NCI-H510A (cell line): ENCODE data around the gene FRAT2.
"Not testable (repeated sequence)": the region's sequence is repeated elsewhere in the genome, so short reads cannot be mapped to it uniquely, and the experiment has no call there.

Experiments
- DNase-seq: peaks from one replicate; lab custom pipeline; 2025; lab: John Stamatoyannopoulos, UW

FRAT2 gene

DNA sequence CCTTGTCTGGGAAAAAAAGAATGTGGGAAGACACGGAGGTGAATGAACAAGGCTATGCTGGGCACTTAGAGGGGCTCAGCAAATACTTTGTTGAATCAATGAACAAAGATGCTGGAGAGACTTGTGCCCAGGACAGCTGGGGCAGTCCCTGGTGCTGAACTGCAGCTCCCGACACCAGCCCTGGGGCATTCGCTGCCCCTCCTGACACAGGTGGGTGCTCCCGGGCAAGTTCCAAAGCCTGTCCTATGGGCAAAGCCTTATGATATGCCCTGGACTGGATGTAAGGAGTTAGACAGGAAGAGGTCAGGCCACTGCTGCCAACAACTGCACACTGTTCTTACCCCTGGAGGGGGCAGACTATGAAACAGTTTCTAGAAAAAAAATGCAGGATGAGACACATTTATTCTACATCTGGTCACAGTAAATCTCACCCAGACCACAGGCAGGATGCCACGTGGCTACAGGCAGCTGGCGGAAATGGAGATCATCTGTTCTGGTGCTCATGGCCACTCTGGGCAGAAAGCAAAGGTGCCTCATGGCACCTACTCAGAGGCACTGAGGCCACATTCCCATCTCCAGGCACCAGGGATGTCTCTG, 21.9 kb upstream of the FRAT2 start:
- DNase-seq = no peak

DNA sequence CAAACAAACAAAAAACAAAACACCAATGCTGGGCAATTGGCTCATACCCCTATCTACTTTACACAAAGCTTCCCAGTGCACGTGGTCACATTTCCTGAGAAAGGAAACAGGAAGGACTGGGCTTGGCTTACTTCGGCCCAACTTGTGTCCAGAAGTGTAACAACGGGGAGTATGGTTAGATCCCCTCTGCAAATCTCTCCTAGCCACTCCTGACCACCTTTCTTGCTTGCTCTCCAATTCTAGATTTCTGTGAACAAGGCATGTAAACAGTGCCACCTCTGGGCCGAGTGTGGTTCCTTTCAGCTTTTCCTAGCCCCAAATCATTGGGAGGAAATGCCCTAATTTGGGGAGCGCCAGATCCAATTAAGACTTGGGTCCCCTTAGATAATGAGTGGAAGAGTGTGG, 21.0 kb upstream of the FRAT2 start:
- DNase-seq = no peak

DNA sequence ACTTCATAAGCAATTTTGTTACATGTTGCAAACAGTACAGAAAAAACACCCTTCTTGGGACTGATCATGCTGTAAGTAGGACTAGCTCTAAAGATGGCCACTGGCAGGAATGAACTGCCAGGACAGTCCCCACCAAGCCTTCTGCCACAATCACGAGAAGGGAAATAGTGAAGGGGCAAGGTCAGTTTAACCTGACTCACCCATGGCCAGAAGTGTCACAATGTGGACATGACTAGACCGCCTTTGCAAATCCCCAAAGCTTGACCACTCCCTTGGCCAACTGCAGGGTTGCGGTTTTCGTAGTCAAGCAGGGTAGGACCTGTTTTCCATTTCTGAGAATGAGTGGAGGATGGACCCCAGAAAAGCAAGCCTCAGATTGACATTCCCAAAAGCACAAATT, 19.4 kb upstream of the FRAT2 start:
- DNase-seq = no peak

DNA sequence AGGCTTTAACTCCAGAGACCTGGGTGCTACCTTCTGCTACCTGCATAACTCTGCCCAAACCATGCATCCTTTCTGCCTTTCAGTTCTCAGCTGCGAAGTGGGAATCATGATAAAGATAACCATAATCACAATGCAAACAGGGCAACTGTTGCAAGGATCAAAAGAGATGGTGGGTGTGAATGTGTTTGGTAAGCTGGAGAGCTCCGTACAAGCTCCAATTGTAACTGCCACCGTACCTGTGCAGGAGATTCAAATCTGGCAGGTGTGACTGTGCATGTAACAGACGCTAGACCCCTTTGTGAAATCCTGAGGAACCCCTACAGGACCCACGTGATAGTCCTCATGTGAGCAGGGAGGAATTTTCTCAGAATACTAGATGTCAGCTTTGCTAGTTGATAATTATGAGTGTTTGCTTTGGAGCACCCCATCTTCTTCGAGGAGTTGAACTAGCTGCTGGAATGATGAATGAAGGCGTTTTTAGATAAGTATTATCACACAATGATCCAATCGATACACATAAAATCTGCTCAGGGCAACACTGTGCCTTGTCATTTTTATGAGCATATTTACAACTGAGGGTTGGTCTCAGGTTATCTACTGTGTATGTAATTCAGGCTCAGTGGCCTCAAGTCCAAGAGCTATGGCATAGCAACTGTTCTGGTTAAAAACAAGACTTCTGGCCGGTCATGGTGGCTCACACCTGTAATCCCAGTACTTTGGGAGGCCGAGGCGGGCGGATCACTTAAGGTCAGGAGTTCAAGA, 15.4 kb upstream of the FRAT2 start:
- DNase-seq = no peak

DNA sequence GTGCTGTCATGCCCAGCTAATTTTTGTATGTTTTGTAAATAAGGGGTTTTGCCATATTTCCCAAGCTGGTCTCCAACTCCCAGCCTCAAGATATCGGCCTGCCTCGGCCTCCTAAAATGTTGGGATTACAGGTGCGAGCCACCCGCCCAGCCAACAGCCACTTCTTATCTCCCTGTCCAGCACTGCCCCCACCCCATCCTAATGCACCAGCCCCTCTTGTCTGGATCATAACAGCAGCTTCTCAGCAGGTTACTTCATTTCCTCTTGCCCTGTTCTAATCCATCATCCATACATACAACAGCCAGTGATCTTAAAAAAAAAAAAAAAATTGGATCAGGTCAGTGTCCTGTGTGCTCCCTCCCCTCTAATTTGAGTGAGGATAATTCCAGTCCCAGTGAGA, 12.8 kb upstream of the FRAT2 start:
- DNase-seq = no peak

DNA sequence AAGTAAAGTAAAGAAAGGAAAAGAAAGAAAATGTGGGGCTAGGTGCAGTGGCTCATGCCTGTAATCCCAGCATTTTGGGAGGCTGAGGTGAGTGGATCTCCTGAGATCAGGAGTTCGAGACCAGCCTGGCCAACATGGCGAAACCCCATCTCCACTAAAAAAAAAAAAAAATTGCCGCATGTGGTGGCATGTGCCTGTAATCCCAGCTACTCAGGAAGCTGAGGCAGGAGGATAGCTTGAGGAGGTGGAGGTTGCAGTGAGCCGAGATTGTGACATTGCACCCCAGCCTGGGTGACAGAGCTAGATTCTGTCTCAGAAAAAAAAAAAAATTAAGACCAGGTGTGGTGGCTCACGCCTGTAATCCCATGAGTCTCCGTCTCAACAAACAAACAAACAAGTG, 9.1 kb upstream of the FRAT2 start:
- not testable (repeated sequence) for DNase-seq

DNA sequence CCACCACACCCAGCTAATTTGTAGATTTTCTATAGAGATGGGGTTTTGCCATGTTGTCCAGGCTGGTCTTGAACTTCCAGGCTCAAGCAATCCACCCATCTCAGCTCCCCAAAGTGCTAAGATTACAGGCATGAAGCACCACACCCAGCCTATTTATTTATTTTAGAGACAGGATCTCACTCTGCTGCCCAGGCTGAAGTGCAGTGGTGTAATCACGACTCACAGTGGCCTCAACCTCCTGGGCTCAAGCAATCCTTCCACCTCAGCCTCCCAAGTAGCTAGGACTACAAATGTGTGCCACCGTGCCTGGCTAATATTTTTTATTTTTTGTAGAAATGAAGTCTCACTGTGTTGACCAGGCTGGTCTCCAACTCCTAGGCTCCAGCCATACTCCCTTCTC, 6.9 kb upstream of the FRAT2 start:
- no peak for DNase-seq

DNA sequence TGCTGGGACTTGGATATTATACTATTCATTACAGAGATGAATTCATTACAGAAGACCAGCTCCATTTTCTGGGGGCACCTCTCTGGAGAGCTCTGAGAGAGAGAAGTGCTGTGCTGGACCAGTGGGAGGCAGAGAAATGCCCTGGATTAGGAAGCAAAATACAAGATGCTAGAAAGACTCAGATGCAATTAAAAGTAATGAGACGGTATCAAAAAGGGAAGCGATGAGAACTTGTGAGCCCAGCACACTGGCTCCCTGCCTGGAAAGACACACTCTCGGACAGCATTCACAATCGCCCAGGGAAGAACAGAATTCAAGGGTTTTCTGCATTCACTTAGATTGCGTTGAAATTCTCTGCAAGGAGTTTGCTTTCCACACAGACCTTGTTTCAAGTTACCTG, 3.5 kb upstream of the FRAT2 start:
- DNase-seq = no peak

DNA sequence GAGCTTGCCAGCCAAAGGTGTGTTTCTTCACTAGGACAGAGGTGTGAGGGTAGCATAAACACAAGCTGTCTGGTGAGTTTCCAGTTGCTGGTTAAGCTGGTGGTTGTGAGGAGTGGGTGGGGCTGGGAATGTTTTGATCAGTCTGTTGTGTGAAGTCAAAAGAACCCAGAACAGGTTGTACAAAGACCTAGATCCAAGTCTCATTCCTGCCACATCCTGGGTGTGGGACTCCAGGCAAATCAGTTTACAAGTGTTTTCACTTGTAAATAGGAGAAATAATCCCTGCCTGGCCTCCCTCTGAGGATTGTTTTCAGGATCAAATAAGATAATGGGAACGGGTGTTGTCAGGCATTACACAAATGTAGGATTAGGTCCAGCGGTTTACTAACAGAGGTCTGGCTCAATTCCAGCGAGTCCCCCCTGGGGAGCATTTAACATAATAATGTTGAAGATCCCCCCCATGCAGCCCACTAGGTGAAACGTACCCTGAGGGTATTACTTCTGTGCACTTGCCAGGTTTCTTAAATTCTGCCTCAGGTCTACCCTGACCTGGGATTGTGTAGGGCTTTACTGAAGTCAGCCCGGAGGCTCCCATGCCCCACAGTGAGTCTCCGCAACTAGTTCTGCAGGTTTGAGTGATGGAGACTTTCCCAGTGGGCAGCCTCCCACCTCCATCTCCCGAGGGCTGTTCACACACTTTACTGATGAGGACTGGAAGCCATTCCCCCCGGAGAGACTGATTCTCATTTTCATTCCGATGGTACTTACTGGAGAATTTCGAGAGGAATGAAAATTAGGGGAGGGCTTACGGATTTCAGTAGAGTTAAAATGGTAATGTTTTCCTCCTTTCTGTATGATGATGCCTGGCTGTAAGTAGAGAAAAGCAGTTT, 2.7 kb upstream of the FRAT2 start:
- peak; percentile 37 for DNase-seq

DNA sequence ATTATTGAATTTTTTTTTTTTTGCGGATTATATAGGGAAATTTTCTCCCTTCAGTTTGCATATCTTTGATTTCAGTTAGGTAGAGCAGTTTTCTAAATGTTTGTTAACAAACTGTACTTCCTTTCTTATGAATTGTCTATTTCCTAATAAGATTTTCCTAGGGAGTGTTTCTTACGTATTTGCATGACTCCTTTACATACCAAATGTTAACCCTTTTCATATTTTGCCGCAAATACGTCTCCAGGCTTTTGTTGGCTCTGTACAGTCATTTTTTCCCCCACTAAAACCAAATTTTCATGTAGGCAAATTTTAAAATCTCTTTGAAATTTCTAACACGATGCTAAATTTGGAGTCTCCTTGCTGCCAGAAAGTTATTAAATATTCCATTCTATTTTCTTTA, 1.9 kb upstream of the FRAT2 start:
- DNase-seq = no peak

DNA sequence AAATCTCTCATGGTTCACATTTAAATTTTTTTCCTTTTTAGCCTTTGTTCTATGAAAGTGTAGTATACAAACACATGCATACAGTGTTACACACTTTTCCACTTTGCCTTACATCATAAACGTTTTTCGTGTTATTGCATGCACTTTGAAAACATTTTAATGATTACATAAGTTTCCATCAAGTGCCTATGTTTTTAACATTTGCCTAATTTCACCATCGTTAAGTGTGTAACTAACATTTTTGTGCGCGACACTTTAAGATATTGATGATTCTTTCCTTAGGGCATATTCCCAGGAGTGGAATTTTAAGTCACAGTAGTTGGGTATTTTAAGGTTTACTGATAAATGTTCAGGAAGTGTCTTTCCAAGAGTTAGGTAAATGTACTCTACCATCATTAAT, 1.5 kb upstream of the FRAT2 start:
- no peak for DNase-seq

DNA sequence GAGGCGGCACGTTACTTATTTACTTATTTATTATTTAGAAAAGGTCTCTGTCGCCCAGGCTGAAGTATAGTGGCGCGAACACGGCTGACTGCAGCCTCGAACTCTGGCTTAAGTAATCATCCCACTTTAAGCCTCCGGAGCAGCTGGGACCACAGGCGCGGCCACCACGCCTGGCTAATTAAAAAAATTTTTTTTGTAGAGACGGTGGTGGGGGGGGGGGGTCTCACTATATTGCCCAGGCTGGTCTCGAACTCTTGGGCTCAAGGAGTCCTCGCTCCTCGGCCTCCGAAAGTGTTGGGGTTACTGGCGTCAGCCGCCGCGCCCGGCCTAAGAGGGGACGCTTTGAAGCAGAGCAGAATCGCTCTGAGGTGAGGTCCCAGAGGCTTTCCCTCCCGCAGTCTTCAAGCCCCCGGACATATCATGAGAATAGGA, 675 bp upstream of the FRAT2 start:
- no peak for DNase-seq

DNA sequence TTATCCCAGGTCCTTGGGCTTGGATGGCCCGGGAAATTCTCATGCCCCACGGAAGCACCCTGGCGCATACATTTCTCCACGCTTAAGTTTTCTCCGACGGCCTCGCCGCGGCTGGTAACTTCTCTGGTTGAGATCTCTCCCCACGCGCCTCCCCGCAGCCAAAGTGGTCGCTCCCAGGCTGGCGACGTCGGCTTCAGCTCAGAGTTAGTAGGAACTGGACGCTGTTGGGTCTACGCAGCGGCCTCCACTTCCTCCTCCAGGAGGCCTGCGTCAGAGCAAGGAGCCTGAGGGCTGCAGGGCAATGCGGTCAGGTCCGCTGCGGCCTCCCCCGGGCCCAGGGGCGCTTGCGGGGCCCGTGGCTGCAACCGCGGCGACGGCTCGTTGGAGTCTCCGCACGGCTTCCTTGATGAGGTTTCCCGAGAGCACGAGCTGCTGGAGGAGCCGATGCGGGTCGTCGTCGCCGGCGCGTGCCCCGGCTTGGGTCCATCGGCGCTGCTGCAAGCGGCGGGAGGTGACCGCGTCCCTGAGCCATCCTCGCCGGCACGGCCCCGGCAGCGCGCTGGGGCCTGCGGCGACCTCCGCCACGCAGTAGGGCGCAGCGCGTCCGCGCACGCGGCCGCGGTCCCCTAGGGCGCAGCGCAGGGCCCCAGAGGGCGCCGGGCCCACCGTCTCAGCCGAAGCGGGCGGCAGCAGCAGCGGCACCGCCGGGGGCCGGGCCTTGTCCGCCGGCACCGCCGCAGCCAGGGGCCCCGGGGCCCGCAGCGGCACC, 744 bp downstream of the FRAT2 start:
- peak; percentile 22 for DNase-seq

DNA sequence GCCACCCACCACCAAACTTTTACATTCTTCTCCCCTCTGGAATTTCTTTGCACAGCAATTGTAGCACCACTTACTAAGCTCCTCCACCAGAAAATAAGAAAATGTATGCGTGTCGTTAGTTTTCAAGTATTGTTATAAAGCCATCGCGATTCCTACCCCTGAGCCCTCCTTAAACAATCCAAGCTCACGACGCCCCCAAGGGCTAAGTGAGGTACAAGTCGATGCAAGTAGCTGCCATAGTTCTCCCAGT, 1.3 kb downstream of the FRAT2 start:
- no peak for DNase-seq

DNA sequence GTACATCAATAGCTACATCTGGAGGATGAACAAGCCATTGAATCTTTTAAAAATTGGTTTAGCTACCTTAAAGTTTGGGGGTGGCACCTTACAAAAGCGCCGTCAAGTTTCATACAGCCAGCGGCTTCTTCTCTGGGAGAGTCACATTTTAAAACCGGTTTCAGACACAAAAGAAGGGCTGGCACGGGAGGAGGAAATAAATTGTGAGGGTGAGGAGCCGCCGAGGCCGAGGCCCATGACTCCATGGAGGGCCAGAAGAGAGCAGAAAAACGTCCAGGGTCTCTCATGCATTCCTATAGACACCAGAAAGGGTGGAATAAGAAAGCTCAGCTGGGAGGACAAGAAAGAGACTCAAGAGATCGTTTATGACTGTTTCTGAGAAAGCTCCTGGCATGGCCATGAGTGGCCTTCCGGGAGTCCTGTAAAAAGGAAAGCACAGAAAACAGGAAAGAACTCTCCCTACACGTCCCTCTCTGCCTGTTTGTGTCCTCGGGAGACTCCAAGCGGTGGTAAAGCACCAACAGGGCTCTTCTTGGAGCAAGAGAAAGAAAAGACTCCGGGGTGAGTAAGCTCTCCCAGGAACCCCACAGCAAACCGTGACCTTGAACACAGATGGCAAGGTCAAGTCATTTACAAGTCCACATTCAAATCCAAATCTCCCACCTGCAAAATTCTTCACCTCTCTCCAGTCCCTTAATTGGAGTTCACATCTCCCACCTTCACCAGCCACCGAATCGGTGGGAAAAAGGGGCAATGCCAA, 1.8 kb downstream of the FRAT2 start:
- no peak for DNase-seq

DNA sequence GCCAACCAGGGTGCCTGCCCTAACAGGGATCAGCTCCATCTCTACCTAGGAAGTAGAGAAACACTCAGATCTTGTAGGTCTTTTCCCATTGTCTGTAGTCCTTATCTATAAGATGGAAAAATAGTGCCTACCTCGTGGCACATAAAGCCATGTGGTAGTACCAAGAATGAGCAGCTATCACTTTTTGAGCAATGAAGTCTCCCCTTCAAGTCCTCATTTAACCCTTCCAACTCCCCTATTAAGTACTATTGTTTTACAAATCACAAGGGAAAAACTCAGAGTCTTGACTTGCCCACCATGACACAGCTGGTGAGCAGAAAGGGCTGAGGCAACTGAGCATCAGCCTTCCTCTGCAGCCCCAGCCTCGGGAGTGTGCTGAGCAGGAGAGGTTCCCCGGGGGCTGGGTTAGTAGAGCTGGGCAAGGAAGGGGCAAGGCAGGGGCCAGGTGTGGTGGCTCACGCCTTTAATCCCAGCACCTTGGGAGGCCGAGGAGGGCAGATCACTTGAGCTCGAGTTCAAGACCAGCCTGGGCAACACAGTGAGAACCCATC, 3.3 kb downstream of the FRAT2 start:
- no peak for DNase-seq

DNA sequence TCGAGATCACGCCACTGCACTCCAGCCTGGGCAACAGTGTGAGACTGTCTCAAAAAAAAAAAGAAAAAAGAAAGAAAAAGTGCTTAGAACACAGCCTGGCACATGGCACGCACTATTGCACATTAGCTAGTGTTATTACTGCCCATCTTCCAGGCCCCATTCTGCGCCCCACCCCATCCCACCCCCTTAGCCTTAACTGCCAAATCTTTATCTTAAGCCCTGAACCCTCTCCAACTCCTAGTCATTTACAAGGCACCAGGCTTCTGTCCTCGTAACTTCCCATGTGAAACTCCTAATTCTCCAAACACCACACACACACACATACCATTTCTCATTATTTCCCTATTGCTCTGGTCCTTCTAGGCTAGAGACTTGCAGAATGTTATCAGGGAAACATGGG, 4.8 kb downstream of the FRAT2 start:
- no peak for DNase-seq

DNA sequence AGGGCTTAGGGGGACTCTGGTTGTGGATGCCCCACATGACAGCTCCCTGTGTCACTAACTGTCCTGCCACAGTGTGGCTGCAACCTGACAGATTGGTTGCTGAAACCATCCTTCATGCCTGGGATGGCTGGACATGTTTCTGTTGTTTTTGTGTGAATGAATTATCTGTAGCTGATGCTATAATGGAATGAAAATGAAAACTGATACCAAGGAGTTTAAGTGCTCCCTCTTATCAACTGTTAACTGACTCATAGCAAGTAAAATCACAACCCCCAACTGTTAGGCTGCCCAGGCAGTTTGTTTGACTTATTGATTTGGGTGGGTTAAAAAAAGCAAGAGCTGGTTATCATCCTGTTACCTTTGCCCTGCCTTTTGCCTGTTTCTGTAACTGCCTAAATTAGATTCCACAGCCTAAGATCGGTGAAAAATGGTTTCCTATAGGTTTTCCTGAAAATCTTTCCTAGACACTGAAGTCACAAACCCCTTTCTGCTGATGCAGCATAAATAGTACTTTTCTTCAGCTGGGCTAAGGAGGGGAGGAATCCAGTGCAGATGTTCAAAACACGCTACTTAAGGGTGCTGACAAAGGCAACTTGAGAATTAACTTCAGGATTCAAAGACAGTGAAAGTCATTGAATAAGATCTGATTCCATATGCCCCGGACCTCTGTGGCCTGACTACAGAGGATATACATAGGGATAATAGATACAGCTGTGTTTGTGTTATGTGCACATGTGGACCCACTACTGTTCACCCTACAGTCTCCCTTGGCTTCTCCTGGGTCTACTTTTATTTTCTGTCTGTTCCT, 5.7 kb downstream of the FRAT2 start:
- no peak for DNase-seq

DNA sequence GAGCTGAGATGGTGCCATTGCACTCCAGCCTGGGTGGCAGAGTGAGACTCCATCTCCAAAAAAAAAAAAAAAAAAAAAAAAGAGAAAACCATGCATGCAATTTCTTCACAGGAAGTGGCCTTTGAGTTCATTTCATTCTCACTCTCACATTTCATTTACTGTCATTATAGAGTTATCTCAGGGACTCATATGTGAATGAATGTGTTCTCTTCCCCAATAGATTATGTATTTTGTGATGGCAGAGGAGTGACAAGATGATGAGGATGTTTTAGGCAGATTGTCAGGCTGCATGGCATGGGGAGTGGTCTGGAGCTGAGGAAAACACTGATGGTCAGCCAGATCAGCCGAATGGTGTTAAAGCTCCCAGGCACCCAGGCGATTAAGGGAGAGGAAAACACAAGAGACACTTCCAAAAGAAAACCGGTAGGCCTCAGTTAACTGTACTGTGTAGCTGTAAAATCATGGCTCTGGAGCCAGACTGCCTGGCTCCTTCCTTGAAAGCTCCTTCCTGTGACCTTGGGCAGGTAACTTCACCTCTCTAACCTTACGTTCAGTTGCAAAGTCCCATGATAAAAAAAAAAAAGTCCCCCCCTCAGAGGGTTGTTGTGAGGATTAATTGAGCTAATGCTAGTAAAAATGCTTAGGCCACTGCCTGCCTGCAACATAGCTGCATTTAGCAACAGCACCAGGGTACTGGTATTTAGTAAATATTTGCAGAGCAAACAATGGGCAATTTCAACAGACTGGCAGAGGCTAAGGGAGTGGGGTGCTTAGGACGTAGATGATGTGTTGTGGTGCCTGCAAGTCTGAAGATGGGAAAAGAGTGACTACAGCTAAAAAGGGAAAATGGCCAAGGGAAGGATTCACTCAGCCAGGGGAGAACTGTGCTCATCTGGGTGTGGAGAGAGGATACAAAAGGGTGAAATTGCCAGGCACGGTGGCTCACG, 6.9 kb downstream of the FRAT2 start:
- peak; percentile 15 for DNase-seq
